Lower leg skin (tissue), 3 donors: ENCODE measurements around the gene FLNC.

Source experiments
- CTCF ChIP-seq, 3 donors: fragments of 450-650 bp; IDR thresholded peaks; one replicate each; pipeline ENCODE4 v1.5.1; 2016; ENCODE audit warnings: antibody characterized with exemption in 3 of 3, mild to moderate bottlenecking in 3 of 3, moderate library complexity in 2 of 3
- POLR2A ChIP-seq, 2 donors: fragments of 450-650 bp; IDR thresholded peaks; one replicate each; pipeline ENCODE4 v1.6.1; 2016 to 2017; ENCODE audit warnings: antibody characterized with exemption in 2 of 2, mild to moderate bottlenecking in 1 of 2, moderate library complexity in 1 of 2

- no peak for TF ChIP-seq CTCF (IDR thresholded peaks at IDR 0.05)
- TF ChIP-seq POLR2A (IDR thresholded peaks at IDR 0.05) = no peak
These were observed 8.9 kb downstream of the FLNC start for GRCh38 chr7:128838981-128839731.
